K562 (cell line): ENCODE data around the gene TRNT1. TPM values are rescaled to one million over a fixed set of nuclear protein-coding genes. Genes with fewer than 3 reads are reported as not detected.
A peak's percentile ranks its signal among the peaks of the same experiment; 100 is the strongest.

ENCODE experiments used
- ATAC-seq: fragments of 200-7000 bp; cut with Tn5 transposase; 3 replicates; pipeline ENCODE4 v1.9.1; 2020; ENCODE audit warnings: moderate library complexity
- BruUV-seq: library from RNA; stranded (reverse); fragments of 400-500 nt; replicated peaks from 2 replicates; lab custom pipeline; 2021; lab: Mats Ljungman, UMichigan
- CTCF ChIA-PET: fragments of 300-600 bp; formaldehyde crosslinking; extraction: SDS; loops from one replicate; lab custom pipeline; 2021; ENCODE audit warnings: low intra/inter-chr PET ratio; lab: Yijun Ruan, JAX
- POLR2A ChIA-PET: fragments of 300-600, 350-650 bp; sonication (Branson Sonifier 250); formaldehyde crosslinking; extraction: SDS; loops from one replicate; lab custom pipeline; 2021; ENCODE audit warnings: antibody characterized with exemption, inconsistent platforms; lab: Yijun Ruan, JAX
- DNase-seq, 4 experiments: peaks; one replicate each; pipeline versions ENCODE4 v3.0.0 to v3.0.0-alpha.2; 2011 to 2018; ENCODE audit warnings: low spot score in 3 of 4, mixed read lengths in 3 of 4; ENCODE audit errors: extremely low read depth in 1 of 4
- FAIRE-seq: peaks from 2 replicates; lab custom pipeline; 2011; peaks lifted over from hg19 to GRCh38; lab: Jason Lieb, UNC
- H2AFZ ChIP-seq: 2 replicates; pipeline ENCODE4 v1.6.0; 2011; ENCODE audit warnings: low read depth, low read length, control low read depth, inconsistent platforms
- H3K27ac ChIP-seq: fragments of 200-600 bp; 3 replicates; pipeline ENCODE4 v1.8.0; 2011; ENCODE audit warnings: low read depth, mild to moderate bottlenecking, control low read depth, inconsistent platforms, low read length, moderate library complexity, mixed read lengths; ENCODE audit errors: extremely low read depth
- H3K27me3 ChIP-seq, 2 experiments: fragments of 300-600 bp in 1 of 2; 2 replicates in 1 of 2; 3 replicates in 1 of 2; pipeline versions ENCODE4 v1.6.0 to v1.8.0; 2011; ENCODE audit warnings: inconsistent platforms in 2 of 2, low read length in 2 of 2, mild to moderate bottlenecking in 1 of 2, mixed read lengths in 1 of 2, moderate library complexity in 1 of 2; ENCODE audit not compliant: control insufficient read depth in 2 of 2, insufficient read depth in 2 of 2
- H3K36me3 ChIP-seq: fragments of 300-600 bp; 3 replicates; pipeline ENCODE4 v1.8.0; 2011; ENCODE audit warnings: mild to moderate bottlenecking, low read length, inconsistent platforms; ENCODE audit not compliant: control insufficient read depth, insufficient read depth
- H3K4me1 ChIP-seq, 2 experiments: fragments of 200-600 bp in 1 of 2; replicated peaks in 1 of 2; 2 replicates in 1 of 2; 3 replicates in 1 of 2; pipeline versions ENCODE4 v1.5.1 to v1.8.0; 2011; ENCODE audit warnings: inconsistent platforms in 2 of 2, low read length in 2 of 2, mild to moderate bottlenecking in 1 of 2, mixed read lengths in 1 of 2, moderate library complexity in 1 of 2; ENCODE audit not compliant: control insufficient read depth in 2 of 2, insufficient read depth in 2 of 2
- H3K4me2 ChIP-seq: 2 replicates; pipeline ENCODE4 v1.6.1; 2011; ENCODE audit warnings: low read length, control low read depth, inconsistent platforms, mixed read lengths; ENCODE audit not compliant: insufficient read depth
- H3K4me3 ChIP-seq: fragments of 200-600 bp; sonication (generic), shearing (Covaris generic); 2 replicates; pipeline ENCODE4 v1.5.1; 2016; ENCODE audit warnings: control low read depth, inconsistent platforms
- H3K79me2 ChIP-seq: fragments of 200-600 bp; 3 replicates; pipeline ENCODE4 v1.8.0; 2011; ENCODE audit warnings: low read length, inconsistent platforms; ENCODE audit not compliant: control insufficient read depth, insufficient read depth
- H3K9ac ChIP-seq, 2 experiments: 2 replicates each; pipeline versions ENCODE4 v1.6.0 to v1.6.1; 2011; ENCODE audit warnings: low read depth in 2 of 2, low read length in 2 of 2, control low read depth in 1 of 2, inconsistent platforms in 1 of 2, mild to moderate bottlenecking in 1 of 2, mixed read lengths in 1 of 2; ENCODE audit not compliant: insufficient read depth in 1 of 2
- H3K9me1 ChIP-seq: one replicate; pipeline ENCODE4 v1.6.0; 2011; ENCODE audit warnings: inconsistent platforms, mild to moderate bottlenecking, low read length, moderate library complexity; ENCODE audit not compliant: control insufficient read depth, insufficient read depth
- H3K9me3 ChIP-seq: replicated peaks from 2 replicates; pipeline ENCODE4 v1.5.1; 2011; ENCODE audit warnings: low read depth, low read length, inconsistent platforms; ENCODE audit not compliant: control insufficient read depth, insufficient read depth
- H4K20me1 ChIP-seq: replicated peaks from 2 replicates; pipeline ENCODE4 v1.6.1; 2011; ENCODE audit warnings: low read length, inconsistent platforms, mixed read lengths; ENCODE audit not compliant: control insufficient read depth, insufficient read depth
- C11orf30 ChIP-seq: fragments of 450-650 bp; IDR thresholded peaks from 2 replicates; pipeline ENCODE4 v1.6.1; 2016; ENCODE audit warnings: low read depth, mild to moderate bottlenecking
- DIDO1 ChIP-seq: fragments of 450-650 bp; IDR thresholded peaks from 2 replicates; pipeline ENCODE4 v1.6.1; 2016; ENCODE audit warnings: low read depth, missing biosample characterization, missing genetic modification characterization
- ELF1 ChIP-seq: fragments of 200-800 bp; sonication (Bioruptor generic); IDR thresholded peaks from 2 replicates; pipeline ENCODE4 v1.6.1; 2016; ENCODE audit warnings: missing genetic modification characterization, missing compliant biosample characterization
- FUS ChIP-seq: fragments of 200-400 bp; formaldehyde crosslinking; optimal IDR thresholded peaks from 2 replicates; pipeline ENCODE3; 2017; ENCODE audit warnings: low read depth, low read length
- KDM5B ChIP-seq: fragments of 200-600 bp; sonication (generic); IDR thresholded peaks from 2 replicates; pipeline ENCODE4 v1.6.1; 2012; ENCODE audit warnings: low read depth, mild to moderate bottlenecking, moderate library complexity, low read length, control low read depth, inconsistent platforms; ENCODE audit not compliant: insufficient replicate concordance
- MAFF ChIP-seq: IDR thresholded peaks from 2 replicates; pipeline ENCODE4 v1.6.1; 2012; ENCODE audit warnings: low read length, improper control_type of control experiment
- MAFG ChIP-seq: fragments of 450-650 bp; conservative IDR thresholded peaks from 2 replicates; pipeline ENCODE4 v1.6.1; 2016; ENCODE audit warnings: missing genetic modification characterization, missing compliant biosample characterization
- MAFK ChIP-seq: IDR thresholded peaks from 2 replicates; pipeline ENCODE4 v1.6.1; 2011; ENCODE audit warnings: low read length, improper control_type of control experiment
- MBD2 ChIP-seq: sonication (generic); IDR thresholded peaks from 2 replicates; pipeline ENCODE4 v1.6.1; 2016; ENCODE audit warnings: low read depth, borderline replicate concordance
- RBM34 ChIP-seq: fragments of 200-400 bp; formaldehyde crosslinking; IDR thresholded peaks from 2 replicates; pipeline ENCODE4 v1.6.1; 2018; ENCODE audit warnings: low read length, borderline replicate concordance; ENCODE audit not compliant: insufficient read depth
- SMC3 ChIP-seq: conservative IDR thresholded peaks from 2 replicates; pipeline ENCODE4 v1.6.1; 2011; ENCODE audit warnings: low read depth, low read length, improper control_type of control experiment; ENCODE audit not compliant: insufficient read depth
- SOX6 ChIP-seq: fragments of 450-650 bp; IDR thresholded peaks from 2 replicates; pipeline ENCODE4 v1.6.1; 2014; ENCODE audit warnings: mild to moderate bottlenecking
- SPI1 ChIP-seq: IDR thresholded peaks from 2 replicates; pipeline ENCODE4 v1.6.1; 2011; ENCODE audit warnings: low read depth, low read length, control low read depth, borderline replicate concordance
- ZNF12 ChIP-seq: sonication (generic); formaldehyde crosslinking; IDR thresholded peaks from 2 replicates; pipeline ENCODE4 v1.4.0; 2020; ENCODE audit warnings: mild to moderate bottlenecking, missing genetic modification reagents
- ZNF23 ChIP-seq: fragments of 250-450 bp; sonication (Bioruptor Pico); IDR thresholded peaks from 2 replicates; pipeline ENCODE4 v1.4.0; 2020; ENCODE audit warnings: mild to moderate bottlenecking
- ZNF253 ChIP-seq: fragments of 250-450 bp; sonication (Bioruptor Pico); conservative IDR thresholded peaks from 2 replicates; pipeline ENCODE4 v1.6.1; 2021; ENCODE audit warnings: mild to moderate bottlenecking
- ZNF274 ChIP-seq: IDR thresholded peaks from 2 replicates; pipeline ENCODE4 v1.6.1; 2011; ENCODE audit warnings: low read depth, mild to moderate bottlenecking, low read length, moderate library complexity, borderline replicate concordance
- ZNF316 ChIP-seq: fragments of 450-650 bp; IDR thresholded peaks from 2 replicates; pipeline ENCODE4 v1.6.1; 2016
- WGBS: fragments of 100-300 bp; shearing (Covaris generic); methylation state at CpG from one replicate; pipeline ENCODE4 v1.1.6; 2016; ENCODE audit warnings: low coverage, mixed read lengths; ENCODE audit not compliant: insufficient coverage; ENCODE audit errors: missing lambda C conversion rate; 5-methylcytosine and 5-hydroxymethylcytosine counted together
- in situ Hi-C: fragments of 300-500 bp; cut with MboI; formaldehyde crosslinking; loops from 4 replicates; pipeline ENCODE4 v1.15.0; 2018; ENCODE audit warnings: inconsistent platforms, mixed read lengths
- intact Hi-C: fragments of 100-400 bp; cut with micrococcal nuclease; formaldehyde crosslinking; loops from 2 replicates; pipeline ENCODE4 v1.14.2; 2022
- polyA plus RNA-seq, 8 experiments: library from polyadenylated mRNA; depleted of rRNA in 4 of 8; stranded (reverse) in 5 of 8; unstranded in 3 of 8; fragments of >200 nt; fragmentation: Nextera tagmentation in 2 of 8; fragmentation: Illumina TruSeq in 1 of 8; extraction: Ambion mirVana in 2 of 8; extraction: Trizol in 1 of 8; gene quantifications; 2 replicates each; pipeline versions ENCODE4 v1.2.1 to v1.2.3, GENCODE V29; 2011 to 2014; ENCODE audit warnings: inconsistent platforms in 1 of 8, missing spikeins in 1 of 8
- total RNA-seq, 7 experiments: library from RNA; depleted of rRNA in 6 of 7; stranded (reverse); fragments of >200 nt in 6 of 7; fragmentation: Illumina TruSeq in 2 of 7; extraction: Trizol in 2 of 7; gene quantifications; 2 replicates each; pipeline versions ENCODE4 v1.2.1 to v1.2.3, GENCODE V29; 2011 to 2021; ENCODE audit warnings: low replicate concordance in 1 of 7
- TF ChIP-seq, protein P1 (sequence below): fragments of 200-400 bp; formaldehyde crosslinking; IDR thresholded peaks from 2 replicates; pipeline ENCODE4 v1.6.1; 2017; ENCODE audit warnings: mild to moderate bottlenecking, low read depth, low read length, moderate library complexity

Gene TRNT1
- total and polyA plus RNA-seq, 9 of the 15 experiments (the other 6 are each of a cell fraction or from before 2014, with no cell fraction given) = 38.1 to 58.2 (median 47.4) TPM

DNA sequence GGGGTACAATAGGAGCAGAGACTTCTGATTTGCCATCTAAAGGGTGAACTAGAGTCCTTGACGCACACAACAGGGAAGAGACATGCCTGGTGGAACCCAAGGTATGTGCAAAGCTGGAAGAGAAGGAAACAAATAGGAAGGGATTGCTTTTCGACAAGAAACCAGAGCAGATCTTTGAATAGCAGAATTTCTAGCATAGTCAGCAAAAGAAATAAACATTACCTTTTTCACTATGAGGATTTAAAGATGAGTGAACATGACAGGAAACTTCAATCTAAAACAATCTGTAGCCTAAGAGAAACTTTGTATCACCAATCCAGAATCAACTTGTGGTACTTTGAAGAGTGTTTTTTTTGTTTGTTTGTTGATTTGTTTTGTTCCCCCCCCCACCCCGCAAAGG lies 21.5 kb upstream of the TRNT1 start:
- CTCF ChIA-PET = no interaction called here
- in situ Hi-C loops = no loop called here

More for the DNA sequence above, 21.5 kb upstream of the TRNT1 start:
- POLR2A ChIA-PET = no interaction called here
- Histone ChIP-seq H3K9me3 (no peaks in the 10 kb centered on the region), H3K4me1 (peaks cover 0 to under 1% of the 10 kb centered on the region in 2 experiments; a peak in 2 of 5 replicates), H3K4me2 (no peak overlapping the region), H3K9ac (no peak overlapping the region), H2AFZ (no peak overlapping the region), H3K27ac (no peak overlapping the region), H3K36me3 (no peaks in the 10 kb centered on the region), H4K20me1 (no peaks in the 10 kb centered on the region), H3K9me1 (no peaks in the 10 kb centered on the region), H3K27me3 (peaks cover 8 to 12% of the 10 kb centered on the region in 2 experiments; a peak in 3 of 5 replicates), H3K4me3 (no peak overlapping the region), H3K79me2 (no peaks in the 10 kb centered on the region)
- no TSS peak for BruUV-seq
- WGBS = 2% methylated on average over 3 of the region's 3 CpGs
- FAIRE-seq (no peak), DNase-seq (no peak), ATAC-seq (no peak)
- intact Hi-C loops = no loop called here
- peak; percentile 84 for TF ChIP-seq ZNF316
- TF ChIP-seq MAFK = peak; percentile 48; the same call in 1 of the 2 replicates
- no peak for TF ChIP-seq DIDO1
- no peak for TF ChIP-seq SPI1
- TF ChIP-seq, protein P1, sequence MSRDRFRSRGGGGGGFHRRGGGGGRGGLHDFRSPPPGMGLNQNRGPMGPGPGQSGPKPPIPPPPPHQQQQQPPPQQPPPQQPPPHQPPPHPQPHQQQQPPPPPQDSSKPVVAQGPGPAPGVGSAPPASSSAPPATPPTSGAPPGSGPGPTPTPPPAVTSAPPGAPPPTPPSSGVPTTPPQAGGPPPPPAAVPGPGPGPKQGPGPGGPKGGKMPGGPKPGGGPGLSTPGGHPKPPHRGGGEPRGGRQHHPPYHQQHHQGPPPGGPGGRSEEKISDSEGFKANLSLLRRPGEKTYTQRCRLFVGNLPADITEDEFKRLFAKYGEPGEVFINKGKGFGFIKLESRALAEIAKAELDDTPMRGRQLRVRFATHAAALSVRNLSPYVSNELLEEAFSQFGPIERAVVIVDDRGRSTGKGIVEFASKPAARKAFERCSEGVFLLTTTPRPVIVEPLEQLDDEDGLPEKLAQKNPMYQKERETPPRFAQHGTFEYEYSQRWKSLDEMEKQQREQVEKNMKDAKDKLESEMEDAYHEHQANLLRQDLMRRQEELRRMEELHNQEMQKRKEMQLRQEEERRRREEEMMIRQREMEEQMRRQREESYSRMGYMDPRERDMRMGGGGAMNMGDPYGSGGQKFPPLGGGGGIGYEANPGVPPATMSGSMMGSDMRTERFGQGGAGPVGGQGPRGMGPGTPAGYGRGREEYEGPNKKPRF = no peak
- TF ChIP-seq ZNF253 (CRISPR knock-in tag) = no peak
- TF ChIP-seq FUS = no peak
- TF ChIP-seq SOX6 = no peak
- TF ChIP-seq ELF1 (tag) = no peak
- no peak for TF ChIP-seq ZNF23 (CRISPR knock-in tag)
- no peak for TF ChIP-seq SMC3
- peak; percentile 68; the same call in 1 of the 2 replicates for TF ChIP-seq MAFG (tag)
- no peak for TF ChIP-seq ZNF274
- TF ChIP-seq MBD2 = no peak
- no peak for TF ChIP-seq ZNF12 (CRISPR knock-in tag)
- no peak for TF ChIP-seq RBM34
- peak; percentile 51; the same call in 1 of the 2 replicates for TF ChIP-seq MAFF
- peak; percentile 58 for TF ChIP-seq C11orf30
- no peak for TF ChIP-seq KDM5B
